C4-2B (cell line): Measurements from ENCODE around the gene ANXA6.

Source experiments
- H3K27ac ChIP-seq: fragments of 450-650 bp; 2 replicates; pipeline ENCODE4 v1.5.1; 2017
- ZFX ChIP-seq: fragments of 450-650 bp; IDR thresholded peaks from 2 replicates; pipeline ENCODE4 v1.6.1; 2017
- TF ChIP-seq, protein P1 (sequence below): fragments of 450-650 bp; conservative IDR thresholded peaks from 2 replicates; pipeline ENCODE4 v1.5.1; 2017; ENCODE audit warnings: mild to moderate bottlenecking

The ANXA6 gene

GRCh38 chr5:151078490-151079262, 78.9 kb downstream of the ANXA6 start:
- TF ChIP-seq, protein P1, sequence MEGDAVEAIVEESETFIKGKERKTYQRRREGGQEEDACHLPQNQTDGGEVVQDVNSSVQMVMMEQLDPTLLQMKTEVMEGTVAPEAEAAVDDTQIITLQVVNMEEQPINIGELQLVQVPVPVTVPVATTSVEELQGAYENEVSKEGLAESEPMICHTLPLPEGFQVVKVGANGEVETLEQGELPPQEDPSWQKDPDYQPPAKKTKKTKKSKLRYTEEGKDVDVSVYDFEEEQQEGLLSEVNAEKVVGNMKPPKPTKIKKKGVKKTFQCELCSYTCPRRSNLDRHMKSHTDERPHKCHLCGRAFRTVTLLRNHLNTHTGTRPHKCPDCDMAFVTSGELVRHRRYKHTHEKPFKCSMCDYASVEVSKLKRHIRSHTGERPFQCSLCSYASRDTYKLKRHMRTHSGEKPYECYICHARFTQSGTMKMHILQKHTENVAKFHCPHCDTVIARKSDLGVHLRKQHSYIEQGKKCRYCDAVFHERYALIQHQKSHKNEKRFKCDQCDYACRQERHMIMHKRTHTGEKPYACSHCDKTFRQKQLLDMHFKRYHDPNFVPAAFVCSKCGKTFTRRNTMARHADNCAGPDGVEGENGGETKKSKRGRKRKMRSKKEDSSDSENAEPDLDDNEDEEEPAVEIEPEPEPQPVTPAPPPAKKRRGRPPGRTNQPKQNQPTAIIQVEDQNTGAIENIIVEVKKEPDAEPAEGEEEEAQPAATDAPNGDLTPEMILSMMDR, result no peak
- TF ChIP-seq ZFX, result no peak
- H3K27ac ChIP-seq, result no peak overlapping the region

DNA sequence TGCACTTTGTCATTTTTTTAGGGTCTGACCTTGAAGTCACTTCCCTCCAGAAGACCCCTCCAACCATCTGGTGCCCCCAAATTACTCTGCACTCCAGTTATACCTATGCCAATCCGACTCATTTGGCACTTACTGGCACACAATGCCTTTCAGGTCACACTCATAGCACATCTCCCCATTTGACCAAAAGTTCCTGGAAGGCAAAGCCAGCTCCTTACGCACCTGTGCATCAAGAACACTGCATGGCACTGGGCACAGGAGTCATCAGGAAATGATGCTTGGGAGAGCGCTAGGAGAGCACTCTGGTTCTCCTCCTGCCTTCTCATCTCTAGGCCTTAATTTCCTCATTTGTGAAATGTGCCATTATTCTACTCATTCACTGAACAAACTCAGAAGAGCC, 79.6 kb downstream of the ANXA6 start:
- TF ChIP-seq, protein P1, result no peak
- no peak for TF ChIP-seq ZFX
- H3K27ac ChIP-seq, result no peak overlapping the region

DNA sequence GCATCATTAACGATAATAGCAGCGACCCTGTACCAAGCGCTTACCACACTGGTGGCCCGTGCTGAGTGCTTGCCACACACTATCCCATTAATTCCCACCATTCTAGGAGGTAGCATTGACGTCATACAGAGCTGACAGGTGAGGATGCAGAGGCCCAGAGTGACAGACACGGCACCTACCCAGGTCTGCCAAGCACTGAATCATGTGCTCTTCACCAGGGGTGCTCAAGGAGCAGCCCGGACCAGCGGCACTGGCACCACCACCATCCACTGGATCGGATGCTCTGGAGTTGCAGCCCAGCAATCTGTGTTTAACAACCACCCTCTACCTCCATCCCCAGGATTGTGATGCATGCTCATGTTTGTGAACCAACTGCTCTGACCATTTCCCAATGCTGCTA, 80.2 kb downstream of the ANXA6 start:
- H3K27ac ChIP-seq, result no peak overlapping the region

DNA sequence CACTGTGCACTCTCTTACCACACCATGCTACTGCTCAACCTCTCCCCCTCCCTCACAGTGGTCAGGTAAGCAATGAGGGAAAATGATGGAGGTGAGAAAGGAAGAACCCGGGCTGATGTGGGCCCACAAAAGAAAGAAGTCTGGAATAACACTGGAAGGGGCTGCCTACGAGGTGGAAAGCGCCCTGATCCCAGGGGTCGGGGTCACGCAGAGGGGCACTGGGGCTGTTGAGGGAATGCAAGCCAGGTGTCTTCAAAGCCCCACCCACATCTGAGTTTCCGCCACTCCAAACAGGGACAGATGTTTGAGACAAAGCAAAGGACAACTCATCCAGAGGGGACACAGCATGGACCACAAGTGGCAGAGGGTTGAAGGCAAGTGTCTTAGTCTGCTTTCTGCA, 81.0 kb downstream of the ANXA6 start:
- H3K27ac ChIP-seq, result no peak overlapping the region
- TF ChIP-seq ZFX, result no peak
- TF ChIP-seq, protein P1, result no peak

More for the DNA sequence above, 80.2 kb downstream of the ANXA6 start:
- TF ChIP-seq, protein P1, result no peak
- no peak for TF ChIP-seq ZFX

DNA sequence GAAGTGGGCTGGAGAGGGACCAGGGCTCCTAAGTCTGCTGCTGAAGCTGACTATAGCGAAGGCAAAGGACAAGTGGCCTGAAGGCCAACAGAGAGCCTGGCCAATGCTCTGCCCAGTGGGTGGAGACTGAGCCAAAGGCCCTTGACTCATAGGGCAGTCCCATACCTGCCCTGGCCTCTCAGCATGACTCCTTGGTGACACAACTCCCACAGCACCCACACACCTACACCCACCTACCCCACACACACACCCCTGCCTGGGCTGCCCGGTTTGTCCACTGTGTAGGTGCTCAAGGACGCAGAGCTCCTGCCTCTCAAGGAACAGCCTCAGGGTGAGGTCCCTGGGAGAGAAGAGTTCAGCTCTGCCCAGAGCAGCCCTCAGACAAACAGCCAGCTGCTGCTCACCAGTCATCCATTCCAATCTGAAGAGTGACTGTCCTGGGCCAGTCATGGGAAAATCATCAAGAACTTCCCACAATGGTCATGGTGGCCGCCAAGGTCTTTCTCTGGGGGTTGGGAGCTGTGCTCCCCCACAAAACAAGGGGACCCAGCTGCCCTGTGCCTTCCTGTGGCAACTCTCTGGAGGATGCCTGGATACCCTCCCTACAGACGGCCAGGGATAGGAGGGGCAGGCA, 81.8 kb downstream of the ANXA6 start:
- no peak for TF ChIP-seq ZFX
- TF ChIP-seq, protein P1, result no peak
- no peak overlapping the region for H3K27ac ChIP-seq

- no peak overlapping the region for H3K27ac ChIP-seq
These were observed 83.0 kb downstream of the ANXA6 start for GRCh38 chr5:151074557-151074956.

GRCh38 chr5:151073280-151073679, 84.3 kb downstream of the ANXA6 start:
- H3K27ac ChIP-seq, result no peak overlapping the region
- TF ChIP-seq, protein P1, result no peak
- TF ChIP-seq ZFX, result no peak

More at GRCh38 chr5:151074557-151074956, 83.0 kb downstream of the ANXA6 start:
- TF ChIP-seq, protein P1, result no peak
- no peak for TF ChIP-seq ZFX
